22Rv1 (cell line): ENCODE results near the gene TMEM182.

Experiments used
- H3K27ac ChIP-seq: fragments of 450-650 bp; 2 replicates; pipeline ENCODE4 v1.5.1; 2017
- CTCF ChIP-seq: fragments of 450-650 bp; IDR thresholded peaks from 2 replicates; pipeline ENCODE4 v1.5.1; 2017; ENCODE audit warnings: mild to moderate bottlenecking
- ZFX ChIP-seq: fragments of 450-650 bp; IDR thresholded peaks from 2 replicates; pipeline ENCODE4 v1.6.1; 2017; ENCODE audit warnings: antibody characterized with exemption, borderline replicate concordance

TMEM182 gene

GRCh38 chr2:102735416-102736109 lies 26.3 kb upstream of the TMEM182 start:
- TF ChIP-seq ZFX (no peak), CTCF (no peak)
- H3K27ac ChIP-seq = no peak overlapping the region

GRCh38 chr2:102736110-102736409 lies 25.8 kb upstream of the TMEM182 start:
- TF ChIP-seq CTCF (no peak), ZFX (no peak)
- H3K27ac ChIP-seq = no peak overlapping the region

GRCh38 chr2:102736410-102737409 lies 25.1 kb upstream of the TMEM182 start:
- H3K27ac ChIP-seq = 0 out of 2 replicates have a peak overlapping the region, but pooled peaks have one; percentile 4
- TF ChIP-seq CTCF (no peak), ZFX (no peak)

GRCh38 chr2:102737431-102737830 lies 24.4 kb upstream of the TMEM182 start:
- H3K27ac ChIP-seq = no peak overlapping the region
- TF ChIP-seq CTCF = no peak
- no peak for TF ChIP-seq ZFX

- TF ChIP-seq ZFX = no peak
- no peak for TF ChIP-seq CTCF
- no peak overlapping the region for H3K27ac ChIP-seq
Observed at GRCh38 chr2:102743259-102743658, 18.6 kb upstream of the TMEM182 start.

GRCh38 chr2:102748107-102748506 lies 13.7 kb upstream of the TMEM182 start:
- no peak overlapping the region for H3K27ac ChIP-seq
- TF ChIP-seq CTCF (no peak), ZFX (no peak)

- no peak for TF ChIP-seq ZFX
- no peak for TF ChIP-seq CTCF
Observed at GRCh38 chr2:102749938-102750337, 11.9 kb upstream of the TMEM182 start.

More at GRCh38 chr2:102749938-102750337, 11.9 kb upstream of the TMEM182 start:
- H3K27ac ChIP-seq = no peak overlapping the region
